WERI-Rb-1 (cell line): ENCODE data around the gene TAX1BP3.

ENCODE experiments used
- DNase-seq: peaks from one replicate; pipeline ENCODE4 v3.0.0-alpha.2; 2020
- H3K27ac ChIP-seq: fragments of 250-450 bp; sonication (Bioruptor Pico); 2 replicates; pipeline ENCODE4 v1.5.1; 2020; ENCODE audit warnings: mild to moderate bottlenecking, moderate library complexity
- H3K27me3 ChIP-seq: fragments of 250-450 bp; sonication (Bioruptor Pico); 2 replicates; pipeline ENCODE4 v1.5.1; 2021; ENCODE audit warnings: mild to moderate bottlenecking, low read depth, moderate library complexity; ENCODE audit not compliant: insufficient read depth, severe bottlenecking
- H3K36me3 ChIP-seq: fragments of 250-450 bp; sonication (Bioruptor Pico); 2 replicates; pipeline ENCODE4 v1.5.1; 2020; ENCODE audit warnings: mild to moderate bottlenecking, moderate library complexity
- H3K4me3 ChIP-seq: 2 replicates; pipeline ENCODE4 v1.5.1; 2011; ENCODE audit warnings: low read depth, mild to moderate bottlenecking, control low read depth, low read length
- H3K9me3 ChIP-seq: fragments of 250-450 bp; sonication (Bioruptor Pico); 2 replicates; pipeline ENCODE4 v1.5.1; 2021; ENCODE audit warnings: mild to moderate bottlenecking, moderate library complexity; ENCODE audit not compliant: severe bottlenecking
- CTCF ChIP-seq: IDR thresholded peaks from 2 replicates; pipeline ENCODE4 v1.5.1; 2011; ENCODE audit warnings: low read depth, mild to moderate bottlenecking, control low read depth, inconsistent platforms, low read length

The TAX1BP3 gene

GRCh38 chr17:3656755-3657587 is 11.4 kb downstream of the TAX1BP3 start:
- no peak for TF ChIP-seq CTCF
- H3K27me3 ChIP-seq, result no peaks in the 10 kb centered on the region
- no peak for DNase-seq

GRCh38 chr17:3656353-3656752 is 12.0 kb downstream of the TAX1BP3 start:
- Histone ChIP-seq H3K4me3 (no peak overlapping the region), H3K27me3 (no peaks in the 10 kb centered on the region), H3K27ac (no peak overlapping the region), H3K36me3 (peaks cover 23% of the 10 kb centered on the region), H3K9me3 (no peaks in the 10 kb centered on the region)
- no peak for DNase-seq
- TF ChIP-seq CTCF, result no peak

More at GRCh38 chr17:3656755-3657587, 11.4 kb downstream of the TAX1BP3 start:
- Histone ChIP-seq H3K9me3 (no peaks in the 10 kb centered on the region), H3K4me3 (no peak overlapping the region), H3K27ac (no peak overlapping the region), H3K36me3 (peaks cover 27% of the 10 kb centered on the region)

- H3K9me3 ChIP-seq, result no peaks in the 10 kb centered on the region
- DNase-seq, result no peak
- no peak for TF ChIP-seq CTCF
Observed at GRCh38 chr17:3655766-3656165, 12.6 kb downstream of the TAX1BP3 start.

GRCh38 chr17:3647769-3648555 is 20.4 kb downstream of the TAX1BP3 start:
- Histone ChIP-seq H3K4me3 (no peak overlapping the region), H3K36me3 (peaks cover 23% of the 10 kb centered on the region), H3K9me3 (no peaks in the 10 kb centered on the region), H3K27ac (no peak overlapping the region; the same call in 1 of the 2 replicates), H3K27me3 (no peaks in the 10 kb centered on the region)
- peak; percentile 88 for TF ChIP-seq CTCF
- peak; percentile 74 for DNase-seq

More at GRCh38 chr17:3655766-3656165, 12.6 kb downstream of the TAX1BP3 start:
- Histone ChIP-seq H3K27me3 (no peaks in the 10 kb centered on the region), H3K4me3 (no peak overlapping the region), H3K27ac (no peak overlapping the region), H3K36me3 (peaks cover 17% of the 10 kb centered on the region)

GRCh38 chr17:3647251-3647650 is 21.1 kb downstream of the TAX1BP3 start:
- Histone ChIP-seq H3K9me3 (no peaks in the 10 kb centered on the region), H3K27me3 (no peaks in the 10 kb centered on the region), H3K36me3 (peaks cover 27% of the 10 kb centered on the region), H3K27ac (no peak overlapping the region), H3K4me3 (no peak overlapping the region)
- no peak for DNase-seq
- no peak for TF ChIP-seq CTCF
